Stimulated activated CD4-positive, alpha-beta T cell treated with anti-CD3 and anti-CD28 coated beads, Interleukin-15, amount 100 ng/mL, for 48 hours (primary cell): ENCODE data around the gene MYO18A.

ENCODE experiments used
- DNase-seq, 2 donors: peaks; one replicate each; pipeline ENCODE4 v3.0.0-alpha.2; 2020; ENCODE audit warnings: low read depth in 2 of 2

MYO18A gene

GRCh38 chr17:29124135-29124924 is 55.9 kb downstream of the MYO18A start:
- no peak for DNase-seq

- no peak for DNase-seq
Measured at GRCh38 chr17:29123111-29123510, 57.1 kb downstream of the MYO18A start.

- DNase-seq, result no peak
Measured at GRCh38 chr17:29121442-29121841, 58.8 kb downstream of the MYO18A start.

- no peak for DNase-seq
Measured at GRCh38 chr17:29120433-29120832, 59.8 kb downstream of the MYO18A start.

- DNase-seq, result no peak
Measured at GRCh38 chr17:29119265-29119664, 60.9 kb downstream of the MYO18A start.

GRCh38 chr17:29116804-29117753 is 63.1 kb downstream of the MYO18A start:
- DNase-seq, result peak; percentile 62 to 73

GRCh38 chr17:29115961-29116803 is 64.0 kb downstream of the MYO18A start:
- DNase-seq, result no peak

GRCh38 chr17:29115435-29115834 is 64.8 kb downstream of the MYO18A start:
- no peak for DNase-seq

- no peak for DNase-seq
Measured at GRCh38 chr17:29114141-29114540, 66.1 kb downstream of the MYO18A start.

- DNase-seq, result no peak
Measured at GRCh38 chr17:29113334-29113733, 66.9 kb downstream of the MYO18A start.

- no peak for DNase-seq
Measured at GRCh38 chr17:29112771-29113295, 67.4 kb downstream of the MYO18A start.

- peak; percentile 47 to 71 for DNase-seq
Measured at GRCh38 chr17:29111816-29112499, 68.2 kb downstream of the MYO18A start.

- no peak for DNase-seq
Measured at GRCh38 chr17:29110372-29110757, 69.8 kb downstream of the MYO18A start.

- DNase-seq, result no peak
Measured at GRCh38 chr17:29109477-29110371, 70.5 kb downstream of the MYO18A start.

- DNase-seq, result no peak
Measured at GRCh38 chr17:29108823-29109476, 71.2 kb downstream of the MYO18A start.

GRCh38 chr17:29107933-29108822 is 72.0 kb downstream of the MYO18A start:
- no peak for DNase-seq

GRCh38 chr17:29107084-29107483 is 73.1 kb downstream of the MYO18A start:
- DNase-seq, result no peak

GRCh38 chr17:29103341-29103740 is 76.9 kb downstream of the MYO18A start:
- no peak for DNase-seq
